ENCODE measurements around the gene HIVEP3. TPM values are rescaled to one million over a fixed set of nuclear protein-coding genes. Genes with fewer than 3 reads are reported as not detected.

Gene HIVEP3
- total RNA-seq, 1 experiment from 2014 or later, result 2.8 TPM

DNA sequence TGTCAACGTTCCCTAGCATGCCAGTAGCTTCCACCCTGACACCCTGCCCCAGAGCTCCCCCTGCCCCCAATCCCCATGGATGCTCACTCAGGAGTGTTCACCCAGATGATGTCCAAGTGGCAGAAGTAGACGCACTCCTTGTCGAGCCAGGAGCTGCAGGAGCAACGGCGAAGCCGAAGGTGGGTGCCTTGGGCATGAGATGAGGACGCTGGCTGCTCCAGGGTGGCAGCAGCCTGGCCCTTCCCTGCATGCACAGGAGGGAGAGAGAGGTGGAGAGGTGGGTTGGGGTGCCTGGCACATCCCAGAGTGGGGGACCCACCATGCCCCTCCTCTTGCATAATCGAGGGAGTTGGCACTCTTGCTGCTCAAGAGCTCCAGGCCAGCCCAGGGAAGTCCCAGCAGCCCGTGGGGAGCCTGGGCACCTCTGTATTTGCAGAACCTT lies 434.7 kb downstream of the HIVEP3 start:
- no peak overlapping the region for H3K4me3 ChIP-seq
- DNase-seq, result no peak
- no peaks in the 10 kb centered on the region for H3K9me3 ChIP-seq (replicated peaks)
- H3K4me1 ChIP-seq, result peaks cover 57% of the 10 kb centered on the region
- no peaks in the 10 kb centered on the region for H3K27me3 ChIP-seq
- no peak overlapping the region for H3K27ac ChIP-seq
- H3K36me3 ChIP-seq, result no peaks in the 10 kb centered on the region

DNA sequence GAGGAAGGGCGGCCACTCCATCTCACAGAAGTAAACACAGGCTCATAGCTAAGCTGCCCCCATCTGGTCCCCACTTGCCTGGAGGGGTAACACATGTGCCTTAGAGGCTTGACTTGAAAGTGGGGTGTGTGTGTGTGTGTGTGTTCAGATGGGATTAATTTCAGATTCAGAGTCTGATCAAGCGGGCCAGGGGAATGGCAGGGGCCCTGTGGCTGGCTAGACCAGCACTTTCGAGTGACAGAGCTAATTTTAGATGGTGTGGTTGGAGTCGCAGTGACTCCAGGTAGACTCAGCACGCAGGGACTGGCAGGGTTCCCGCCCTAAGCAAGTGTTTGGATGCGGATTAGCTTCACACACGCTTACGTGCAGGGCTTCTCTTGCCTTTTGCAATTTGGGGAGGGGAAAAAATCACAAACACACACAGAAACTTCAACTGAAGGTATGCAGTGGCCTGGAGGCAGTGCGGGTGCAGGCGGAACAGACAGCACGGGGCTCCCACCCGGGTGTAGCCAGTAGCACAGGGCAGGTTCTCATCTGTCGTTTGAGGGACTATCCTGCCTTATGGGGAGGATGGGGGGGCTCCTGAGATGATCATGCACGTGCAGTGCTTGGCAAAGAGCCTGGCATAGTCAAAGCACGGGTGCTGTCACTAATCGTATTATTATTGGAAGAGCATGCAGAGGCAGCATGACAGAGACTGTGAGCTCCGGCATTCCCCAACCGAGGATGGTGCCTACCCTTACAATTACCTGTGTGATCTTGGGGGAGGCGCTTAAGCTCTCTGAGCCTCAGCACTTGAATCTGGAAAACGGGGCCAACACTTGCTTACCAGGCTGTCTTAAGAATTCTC lies 435.5 kb downstream of the HIVEP3 start:
- Histone ChIP-seq H3K27ac (no peak overlapping the region; the same call in 1 of the 2 replicates), H3K4me1 (peaks cover 51% of the 10 kb centered on the region), H3K9me3 (replicated peaks) (no peaks in the 10 kb centered on the region), H3K27me3 (no peaks in the 10 kb centered on the region), H3K36me3 (no peaks in the 10 kb centered on the region), H3K4me3 (no peak overlapping the region)
- DNase-seq, result peak; percentile 67 to 71

DNA sequence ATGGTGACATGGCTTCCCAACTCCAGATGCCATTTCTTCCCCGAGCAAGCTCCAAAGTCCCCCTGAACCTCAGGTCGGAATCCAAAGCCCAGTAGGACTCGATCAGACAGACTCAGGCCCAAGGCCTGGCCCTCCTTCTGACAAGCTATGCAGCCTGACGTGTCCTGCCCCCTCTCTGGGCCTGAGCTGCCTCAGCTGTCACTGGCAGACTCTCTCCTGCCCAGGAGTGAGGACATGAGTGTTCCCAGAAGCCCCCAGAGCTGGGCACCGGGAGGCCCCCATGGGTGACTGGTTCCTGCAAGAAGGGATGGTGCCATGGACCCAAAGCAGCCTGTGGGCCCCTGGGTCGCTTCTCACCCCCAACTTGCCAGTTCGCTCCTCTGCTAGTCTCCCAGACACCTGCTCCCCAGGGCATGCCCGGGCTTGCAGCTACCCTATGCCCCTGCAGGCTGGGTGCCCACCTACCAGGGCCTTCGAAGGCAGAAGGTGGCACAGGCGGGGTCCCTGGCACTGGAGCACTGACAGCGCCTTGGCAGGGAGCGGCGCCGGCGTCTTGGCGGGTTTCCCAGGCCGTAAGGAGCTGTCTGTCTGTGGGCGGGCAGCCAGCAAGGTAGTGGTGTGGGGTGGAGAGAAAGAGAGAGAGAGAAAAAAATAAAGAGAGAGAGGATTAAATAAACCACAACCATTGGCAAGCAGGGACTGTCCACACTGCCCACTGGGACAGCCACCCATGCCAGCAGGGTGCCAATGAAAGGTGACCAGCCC lies 436.5 kb downstream of the HIVEP3 start:
- H3K9me3 ChIP-seq (replicated peaks), result no peaks in the 10 kb centered on the region
- no peak for DNase-seq
- no peaks in the 10 kb centered on the region for H3K27me3 ChIP-seq
- H3K4me3 ChIP-seq, result no peak overlapping the region
- H3K27ac ChIP-seq, result no peak overlapping the region; the same call in 1 of the 2 replicates
- no peaks in the 10 kb centered on the region for H3K36me3 ChIP-seq
- H3K4me1 ChIP-seq, result peaks cover 42% of the 10 kb centered on the region

DNA sequence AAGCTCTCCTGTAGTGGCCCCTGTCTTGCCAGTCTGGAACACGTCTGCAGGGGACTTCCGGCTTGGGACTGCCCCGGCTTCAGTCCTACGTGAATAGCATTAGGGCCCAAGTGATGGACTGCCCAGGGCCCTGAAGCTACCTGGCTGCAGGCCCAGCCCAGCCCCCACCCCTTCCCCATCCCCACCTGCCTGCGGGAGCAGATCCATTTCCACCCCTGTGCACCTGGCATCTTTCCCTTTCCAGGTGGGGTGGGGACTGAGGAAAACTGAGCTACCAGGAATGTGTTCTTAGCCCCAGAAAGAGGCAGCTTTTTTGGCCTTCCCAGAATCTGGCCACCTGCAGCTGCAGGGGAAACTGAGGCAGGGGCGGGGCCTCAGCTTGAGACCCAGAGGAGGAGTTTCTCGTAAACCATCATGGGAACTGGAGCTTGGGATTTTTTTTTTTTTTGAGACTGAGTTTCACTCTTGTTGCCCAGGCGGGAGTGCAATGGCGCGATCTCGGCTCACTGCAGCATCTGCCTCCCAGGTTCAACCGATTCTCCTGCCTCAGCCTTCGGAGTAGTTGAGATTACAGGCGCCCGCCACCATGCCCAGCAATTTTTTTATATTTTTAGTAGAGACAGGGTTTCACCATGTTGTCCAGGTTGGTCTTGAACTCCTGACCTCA lies 437.5 kb downstream of the HIVEP3 start:
- H3K4me3 ChIP-seq, result no peak overlapping the region
- H3K36me3 ChIP-seq, result no peaks in the 10 kb centered on the region
- H3K4me1 ChIP-seq, result peaks cover 49% of the 10 kb centered on the region
- H3K9me3 ChIP-seq (replicated peaks), result no peaks in the 10 kb centered on the region
- DNase-seq, result no peak
- no peaks in the 10 kb centered on the region for H3K27me3 ChIP-seq
- no peak overlapping the region for H3K27ac ChIP-seq

DNA sequence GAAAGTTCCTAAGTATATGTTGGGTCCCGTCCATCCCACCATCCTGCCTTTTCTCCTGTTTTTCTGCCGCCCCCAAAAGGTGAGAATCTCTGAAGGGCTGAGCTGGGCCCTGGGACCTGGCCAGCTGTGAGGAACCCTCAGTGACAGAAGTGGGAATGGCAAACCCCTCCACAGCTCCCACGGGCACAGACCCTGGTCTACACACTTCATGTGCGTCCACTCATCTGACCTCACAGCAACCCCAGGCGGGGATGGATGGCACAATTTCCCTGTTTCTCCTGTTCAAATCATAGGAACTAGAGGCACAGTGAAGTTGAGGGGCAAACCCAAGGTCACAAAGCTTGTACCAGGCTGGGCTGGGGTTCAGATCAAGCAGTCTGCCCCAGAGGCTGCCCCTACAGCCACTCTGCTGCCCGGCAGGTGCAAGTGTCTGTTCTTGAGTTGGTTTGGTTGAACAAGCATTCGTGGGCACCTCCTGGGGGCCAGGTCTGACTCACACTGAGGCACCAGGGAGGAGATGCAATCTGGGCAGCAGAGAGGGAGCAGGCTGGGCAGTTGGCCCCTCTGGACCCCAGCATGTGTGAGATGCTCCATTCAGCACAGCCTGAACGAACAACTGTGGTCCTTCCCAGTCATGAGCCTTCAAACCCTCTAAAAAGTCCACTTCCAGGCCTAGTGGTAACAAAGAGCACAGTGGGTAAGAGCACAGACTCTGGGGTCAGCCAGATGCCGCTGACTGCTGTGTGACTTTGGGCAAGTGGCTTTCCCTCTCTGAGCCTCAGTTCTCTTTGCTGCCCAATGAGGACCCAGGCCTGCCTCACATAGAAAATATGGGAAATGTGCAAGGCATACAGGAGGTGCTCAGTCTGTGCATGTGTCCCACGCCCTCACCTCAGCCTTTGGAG lies 438.3 kb downstream of the HIVEP3 start:
- H3K36me3 ChIP-seq, result no peaks in the 10 kb centered on the region
- H3K27ac ChIP-seq, result no peak overlapping the region
- no peaks in the 10 kb centered on the region for H3K27me3 ChIP-seq
- no peak for DNase-seq
- H3K9me3 ChIP-seq (replicated peaks), result no peaks in the 10 kb centered on the region
- no peak overlapping the region for H3K4me3 ChIP-seq
- H3K4me1 ChIP-seq, result peaks cover 50% of the 10 kb centered on the region

DNA sequence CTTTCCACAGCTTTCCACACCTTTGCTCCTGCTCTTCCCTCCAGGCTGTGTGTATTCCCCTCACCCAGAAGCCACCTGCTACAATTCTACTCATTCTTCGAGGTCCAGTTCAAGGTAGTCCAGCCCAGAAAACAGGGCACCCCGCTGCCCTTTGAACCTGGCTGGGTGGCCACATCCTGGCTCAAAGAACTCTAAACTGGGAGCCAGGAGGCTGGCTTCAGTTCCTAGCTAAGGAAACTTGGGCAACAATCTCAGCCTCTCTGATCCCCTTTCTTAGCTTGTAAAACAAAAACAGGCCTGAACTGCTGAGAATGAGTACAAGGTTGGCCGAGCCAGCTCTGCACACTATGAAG lies 438.9 kb downstream of the HIVEP3 start:
- Histone ChIP-seq H3K4me1 (peaks cover 50% of the 10 kb centered on the region), H3K4me3 (no peak overlapping the region), H3K27me3 (no peaks in the 10 kb centered on the region), H3K27ac (no peak overlapping the region), H3K36me3 (no peaks in the 10 kb centered on the region), H3K9me3 (replicated peaks) (no peaks in the 10 kb centered on the region)
- no peak for DNase-seq

DNA sequence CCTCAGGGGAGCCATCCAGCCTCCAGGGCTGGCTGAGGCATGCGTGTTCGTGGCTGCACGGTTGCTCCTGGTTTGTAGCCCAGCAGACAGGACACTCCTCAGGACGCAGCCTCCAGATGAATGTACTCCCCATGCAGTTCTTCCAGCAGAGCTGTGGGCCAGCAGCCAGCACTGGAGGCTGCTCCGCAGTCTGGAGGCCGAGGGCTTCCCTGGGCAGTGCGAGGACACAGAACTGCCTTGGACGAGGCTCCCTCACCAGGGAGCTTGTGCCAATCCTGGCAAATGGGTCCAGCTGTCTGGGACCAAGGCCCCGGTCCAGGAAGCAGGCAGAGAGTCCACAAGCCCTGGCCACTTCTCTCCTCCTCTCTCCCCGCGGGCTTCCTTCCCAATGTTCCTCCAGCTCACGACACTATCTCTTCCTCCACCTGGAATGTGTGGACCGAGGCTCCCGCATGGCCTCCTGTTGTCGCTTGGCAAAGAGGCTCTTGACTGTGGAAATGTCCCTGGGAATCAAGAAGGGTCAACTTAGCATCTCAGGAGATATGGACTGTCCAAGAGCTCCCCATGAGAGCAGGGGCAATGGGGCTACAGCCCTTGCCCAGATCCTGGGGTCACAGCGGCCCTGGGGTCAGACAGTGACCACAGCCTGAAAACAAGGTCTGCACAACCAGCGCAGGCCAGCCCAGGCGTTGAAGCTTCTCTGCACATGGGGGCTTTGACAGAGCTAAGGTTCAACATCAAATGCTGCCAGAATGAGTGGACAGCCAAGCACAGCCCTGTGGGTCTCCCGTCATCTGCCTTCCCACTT lies 439.5 kb downstream of the HIVEP3 start:
- no peak for DNase-seq
- H3K9me3 ChIP-seq (replicated peaks), result no peaks in the 10 kb centered on the region
- no peak overlapping the region for H3K27ac ChIP-seq
- H3K27me3 ChIP-seq, result no peaks in the 10 kb centered on the region
- no peak overlapping the region for H3K4me3 ChIP-seq
- H3K4me1 ChIP-seq, result peaks cover 52% of the 10 kb centered on the region
- H3K36me3 ChIP-seq, result no peaks in the 10 kb centered on the region

DNA sequence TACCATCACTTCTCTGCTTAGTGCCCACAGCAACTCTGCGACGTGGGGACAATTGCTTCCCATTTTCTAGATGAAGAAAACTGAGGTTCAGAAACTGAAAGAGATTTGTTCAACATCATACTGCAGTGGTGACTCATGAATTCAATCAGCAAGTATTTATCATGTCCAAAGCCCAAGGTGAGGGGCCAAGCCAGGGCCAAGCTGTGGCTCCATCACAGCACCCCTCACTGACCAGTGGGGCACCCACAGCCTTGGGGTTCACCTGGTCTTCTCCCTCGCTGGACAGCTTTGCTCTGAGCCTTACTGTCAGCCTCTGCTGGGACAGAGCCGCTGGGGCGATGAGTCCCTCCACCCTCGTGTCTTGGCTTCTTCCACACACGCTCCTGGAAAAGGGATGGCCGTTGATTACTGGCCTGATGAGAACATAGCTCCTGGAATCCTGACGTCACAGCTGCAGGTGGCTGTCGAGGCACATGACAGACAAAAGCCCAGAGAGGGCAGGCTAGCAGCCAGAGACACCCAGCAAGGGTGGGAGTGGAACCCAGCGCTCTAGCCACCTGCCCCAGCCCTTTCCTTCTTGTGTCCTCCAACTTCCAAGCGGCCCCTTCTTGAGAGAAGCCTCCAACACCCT lies 440.5 kb downstream of the HIVEP3 start:
- Histone ChIP-seq H3K36me3 (no peaks in the 10 kb centered on the region), H3K4me1 (peaks cover 49% of the 10 kb centered on the region), H3K9me3 (replicated peaks) (no peaks in the 10 kb centered on the region), H3K27me3 (no peaks in the 10 kb centered on the region), H3K27ac (no peak overlapping the region), H3K4me3 (no peak overlapping the region)
- no peak for DNase-seq

DNA sequence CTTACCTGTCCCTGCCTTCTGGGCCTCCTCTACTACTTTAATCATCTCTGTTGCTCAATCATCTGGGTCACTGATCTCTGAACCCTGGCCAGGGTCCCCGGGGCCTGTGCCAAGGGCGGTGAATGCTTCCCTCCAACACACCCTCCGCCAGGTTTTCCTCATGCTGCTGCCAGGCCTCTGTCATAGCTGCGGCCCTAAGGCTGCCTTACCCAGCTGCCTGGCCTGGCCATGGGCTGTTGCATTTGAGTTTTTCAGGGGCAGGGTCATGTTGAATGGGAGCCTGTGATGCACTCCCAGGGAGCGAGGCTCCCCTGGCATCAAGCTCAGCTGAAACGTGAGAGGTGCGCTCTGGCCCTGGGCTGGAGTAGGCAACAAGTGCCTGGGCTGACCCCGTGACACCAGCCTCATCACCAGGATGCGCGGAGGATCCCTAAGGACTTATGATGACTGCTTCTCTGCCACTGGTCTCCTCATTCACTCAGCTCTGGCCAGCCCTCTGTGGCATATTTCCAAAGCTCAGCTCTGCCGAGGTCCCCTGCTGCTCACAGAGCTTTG lies 441.8 kb downstream of the HIVEP3 start:
- DNase-seq, result no peak
- H3K27me3 ChIP-seq, result no peaks in the 10 kb centered on the region
- H3K9me3 ChIP-seq (replicated peaks), result no peaks in the 10 kb centered on the region
- H3K27ac ChIP-seq, result no peak overlapping the region
- H3K36me3 ChIP-seq, result no peaks in the 10 kb centered on the region
- no peak overlapping the region for H3K4me3 ChIP-seq
- H3K4me1 ChIP-seq, result peaks cover 35% of the 10 kb centered on the region

DNA sequence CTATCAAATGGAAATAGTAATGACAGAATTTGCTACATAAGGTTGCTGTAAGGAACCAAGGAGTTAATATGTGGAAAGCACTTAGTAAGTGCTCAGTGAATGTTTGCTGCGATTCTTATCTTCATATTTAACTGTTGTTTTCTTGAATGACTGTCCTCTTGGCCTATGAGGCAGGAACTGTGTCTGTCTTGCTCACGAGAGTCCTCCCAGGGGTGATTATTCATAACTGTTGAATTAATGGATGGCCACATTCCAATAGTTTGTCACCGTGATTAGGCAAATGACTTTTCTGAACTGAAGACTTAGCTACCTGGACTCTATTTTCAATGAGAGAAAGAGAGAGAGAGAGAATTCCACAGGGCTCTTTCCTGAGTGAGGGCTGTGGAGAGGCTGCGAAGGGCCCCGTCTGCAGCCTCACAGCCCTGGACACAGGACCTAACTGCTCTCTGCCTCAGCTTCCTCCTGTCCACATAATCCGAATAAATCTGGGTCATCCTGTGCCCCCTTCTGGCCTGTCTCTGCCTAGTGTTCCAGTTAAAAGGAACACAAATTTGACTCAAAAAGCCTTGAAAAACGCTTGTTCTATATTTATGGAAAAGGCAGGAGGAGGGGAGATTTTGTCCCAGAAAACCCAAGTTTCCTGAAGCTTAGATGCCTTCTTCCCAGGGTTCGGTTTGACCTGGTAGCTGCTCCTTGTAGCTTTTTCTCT lies 442.7 kb downstream of the HIVEP3 start:
- DNase-seq, result no peak
- Histone ChIP-seq H3K27ac (no peak overlapping the region), H3K27me3 (no peaks in the 10 kb centered on the region), H3K4me3 (no peak overlapping the region), H3K36me3 (no peaks in the 10 kb centered on the region), H3K9me3 (replicated peaks) (no peaks in the 10 kb centered on the region), H3K4me1 (peaks cover 35% of the 10 kb centered on the region)

DNA sequence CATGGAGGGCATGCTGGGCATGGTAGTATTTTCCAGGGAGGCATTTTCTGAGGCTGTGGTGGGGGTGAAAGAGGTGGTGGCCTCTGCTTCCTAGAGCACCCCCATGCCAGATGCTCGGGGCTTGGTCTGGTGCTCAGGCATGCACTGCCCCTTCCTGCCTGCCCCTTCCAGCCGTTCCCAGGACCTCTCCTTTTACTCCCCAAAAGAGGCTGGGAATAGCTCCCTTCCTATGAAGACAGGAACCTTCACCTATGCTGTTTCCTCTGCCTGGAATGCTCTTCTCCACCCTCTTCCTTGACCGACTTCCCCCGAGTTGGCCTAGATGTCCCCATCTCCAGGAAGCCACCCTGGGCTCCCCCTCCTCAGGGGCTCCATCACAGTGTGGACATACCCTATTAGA lies 443.4 kb downstream of the HIVEP3 start:
- no peak for DNase-seq
- H3K27ac ChIP-seq, result peak overlapping the region; percentile 75
- peaks cover 40% of the 10 kb centered on the region for H3K4me1 ChIP-seq
- no peak overlapping the region for H3K4me3 ChIP-seq
- no peaks in the 10 kb centered on the region for H3K27me3 ChIP-seq
- H3K36me3 ChIP-seq, result no peaks in the 10 kb centered on the region
- no peaks in the 10 kb centered on the region for H3K9me3 ChIP-seq (replicated peaks)

DNA sequence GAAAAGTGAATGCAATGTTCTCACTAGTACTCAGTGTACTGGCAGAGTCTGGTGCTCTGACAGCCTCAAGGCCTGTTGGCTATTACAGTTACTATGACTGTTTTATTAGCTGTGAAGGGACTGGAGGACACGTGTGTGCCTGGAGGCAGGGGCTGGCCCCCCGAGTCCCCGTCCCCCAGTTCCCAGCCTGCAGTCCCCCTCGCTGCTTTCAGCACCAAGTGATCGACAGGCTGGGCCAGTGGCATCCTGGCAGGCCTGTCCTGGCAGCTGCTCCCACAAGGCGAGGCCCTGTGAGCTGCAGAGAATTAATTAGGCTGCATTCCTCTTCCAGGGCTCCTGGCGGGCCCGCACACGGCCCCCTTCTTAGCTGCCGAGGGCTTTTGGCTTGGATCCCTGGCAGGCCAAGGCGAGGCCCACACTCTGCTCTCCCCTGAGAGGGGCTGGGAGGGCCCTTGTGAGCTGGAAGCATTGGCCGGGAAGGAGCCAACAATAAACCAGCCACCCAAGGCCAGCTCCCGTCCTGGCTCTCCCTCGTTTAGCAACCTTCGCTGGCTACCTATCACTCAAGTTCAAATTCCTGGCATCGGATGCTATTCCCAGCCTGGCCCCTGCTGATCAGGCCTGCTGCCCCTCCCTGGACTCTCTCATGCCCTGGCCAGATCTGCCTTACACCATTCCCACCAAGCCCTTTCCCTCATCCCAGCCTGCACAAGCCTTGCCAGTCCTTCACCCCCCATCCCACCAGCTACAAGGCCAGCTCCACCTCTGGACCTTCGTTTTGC lies 444.0 kb downstream of the HIVEP3 start:
- H3K9me3 ChIP-seq (replicated peaks), result no peaks in the 10 kb centered on the region
- no peaks in the 10 kb centered on the region for H3K27me3 ChIP-seq
- H3K4me3 ChIP-seq, result no peak overlapping the region
- H3K27ac ChIP-seq, result peak overlapping the region; percentile 75
- H3K36me3 ChIP-seq, result no peaks in the 10 kb centered on the region
- peaks cover 42% of the 10 kb centered on the region for H3K4me1 ChIP-seq
- DNase-seq, result peak; percentile 90 to 91

All from SJCRH30 (cell line).